H1 (cell line): ENCODE data around the gene SLC25A22. TPM values are rescaled to one million over a fixed set of nuclear protein-coding genes. Genes with fewer than 3 reads are reported as not detected.
A peak's percentile ranks its signal among the peaks of the same experiment; 100 is the strongest.

ENCODE experiments used
- CTCF ChIA-PET: fragments of 300-600 bp; sonication (Branson Sonifier 250); formaldehyde crosslinking; loops from one replicate; lab custom pipeline; 2021; ENCODE audit not compliant: partially characterized antibody; lab: Charles Lee
- POLR2A ChIA-PET: fragments of 300-600 bp; sonication (Branson Sonifier 250); formaldehyde crosslinking; loops from one replicate; lab custom pipeline; 2021; ENCODE audit warnings: inconsistent platforms; ENCODE audit not compliant: partially characterized antibody; lab: Charles Lee
- DNase-seq, 2 experiments: peaks; one replicate each; pipeline versions ENCODE4 v3.0.0 to v3.0.0-alpha.2; 2010 to 2022; ENCODE audit warnings: low spot score in 2 of 2, low read depth in 1 of 2, mixed read lengths in 1 of 2
- FAIRE-seq: peaks from 2 replicates; lab custom pipeline; 2011; peaks lifted over from hg19 to GRCh38; lab: Jason Lieb, UNC
- H2AFZ ChIP-seq: 2 replicates; pipeline ENCODE4 v1.8.1; 2012; ENCODE audit warnings: low read length, inconsistent platforms
- H2AK5ac ChIP-seq: 2 replicates; pipeline ENCODE4 v1.6.1; 2013; ENCODE audit warnings: low read depth, low read length
- H2BK120ac ChIP-seq: replicated peaks from 2 replicates; pipeline ENCODE3; 2013; ENCODE audit warnings: low read depth, low read length, inconsistent platforms
- H2BK12ac ChIP-seq: 2 replicates; pipeline ENCODE4 v1.6.1; 2013; ENCODE audit warnings: low read depth, low read length
- H2BK15ac ChIP-seq: 2 replicates; pipeline ENCODE4 v1.6.1; 2013; ENCODE audit warnings: low read length
- H2BK20ac ChIP-seq: 2 replicates; pipeline ENCODE4 v1.6.1; 2013; ENCODE audit warnings: low read length
- H2BK5ac ChIP-seq: 2 replicates; pipeline ENCODE4 v1.6.1; 2013; ENCODE audit warnings: low read depth, low read length
- H3K14ac ChIP-seq: 2 replicates; pipeline ENCODE4 v1.6.1; 2013; ENCODE audit warnings: inconsistent platforms; ENCODE audit not compliant: insufficient read length
- H3K18ac ChIP-seq: 2 replicates; pipeline ENCODE4 v1.6.1; 2013; ENCODE audit warnings: low read length; ENCODE audit errors: extremely low read depth
- H3K23ac ChIP-seq: 2 replicates; pipeline ENCODE4 v1.6.1; 2013; ENCODE audit warnings: inconsistent platforms; ENCODE audit not compliant: insufficient read length
- H3K23me2 ChIP-seq: 2 replicates; pipeline ENCODE4 v1.6.1; 2013; ENCODE audit warnings: low read depth, low read length
- H3K27ac ChIP-seq: 2 replicates; pipeline ENCODE4 v1.6.1; 2011; ENCODE audit warnings: low read depth, low read length, inconsistent platforms
- H3K27me3 ChIP-seq, 4 experiments: replicated peaks in 1 of 4; 1 replicate in 1 of 4; 2 replicates in 3 of 4; pipeline versions ENCODE4 v1.6.1 to v1.8.1; 2011 to 2013; ENCODE audit warnings: low read length in 3 of 4, mild to moderate bottlenecking in 3 of 4, inconsistent platforms in 2 of 4, mixed read lengths in 2 of 4, moderate library complexity in 1 of 4; ENCODE audit not compliant: control insufficient read depth in 3 of 4, insufficient read depth in 3 of 4; ENCODE audit errors: extremely low read depth in 1 of 4
- H3K36me3 ChIP-seq, 4 experiments: 2 replicates each; pipeline versions ENCODE4 v1.6.1 to v1.8.1; 2011 to 2013; ENCODE audit warnings: mild to moderate bottlenecking in 4 of 4, low read length in 3 of 4, moderate library complexity in 2 of 4, control low read depth in 1 of 4, inconsistent platforms in 1 of 4; ENCODE audit not compliant: insufficient read depth in 4 of 4, control insufficient read depth in 2 of 4
- H3K4ac ChIP-seq: replicated peaks from 2 replicates; pipeline ENCODE3; 2013; ENCODE audit warnings: low read length, low read depth, mixed read lengths, inconsistent platforms; ENCODE audit not compliant: insufficient read length
- H3K4me1 ChIP-seq, 4 experiments: replicated peaks in 1 of 4; 1 replicate in 1 of 4; 2 replicates in 3 of 4; pipeline versions ENCODE4 v1.6.1 to v1.8.1; 2011 to 2013; ENCODE audit warnings: low read length in 3 of 4, inconsistent platforms in 2 of 4, mixed read lengths in 1 of 4; ENCODE audit not compliant: insufficient read depth in 4 of 4, control insufficient read depth in 3 of 4
- H3K4me2 ChIP-seq, 2 experiments: 2 replicates each; pipeline versions ENCODE4 v1.6.1 to v1.8.1; 2011 to 2013; ENCODE audit warnings: low read depth in 2 of 2, low read length in 2 of 2, control low read depth in 1 of 2, inconsistent platforms in 1 of 2, mild to moderate bottlenecking in 1 of 2; ENCODE audit not compliant: insufficient read depth in 1 of 2
- H3K4me3 ChIP-seq, 4 experiments: fragments of 200-600, 300-600 bp in 1 of 4; sonication (generic), shearing (Covaris generic), sonication (Bioruptor Twin) in 1 of 4; 2 replicates each; pipeline versions ENCODE4 v1.5.1 to v1.8.1; 2011 to 2016; ENCODE audit warnings: low read length in 4 of 4, low read depth in 3 of 4, control low read depth in 2 of 4, inconsistent platforms in 2 of 4, mild to moderate bottlenecking in 2 of 4, mixed read lengths in 1 of 4, moderate library complexity in 1 of 4; ENCODE audit not compliant: insufficient read depth in 2 of 4; ENCODE audit errors: extremely low read depth in 1 of 4
- H3K56ac ChIP-seq: replicated peaks from 2 replicates; pipeline ENCODE3; 2013; ENCODE audit warnings: low read depth, mild to moderate bottlenecking, mixed read lengths, low read length, inconsistent platforms; ENCODE audit not compliant: insufficient read length
- H3K79me1 ChIP-seq: 2 replicates; pipeline ENCODE4 v1.6.1; 2013; ENCODE audit warnings: low read depth, low read length, control low read depth
- H3K79me2 ChIP-seq, 2 experiments: 2 replicates each; pipeline versions ENCODE4 v1.6.1 to v1.8.1; 2012 to 2013; ENCODE audit warnings: low read length in 2 of 2, mild to moderate bottlenecking in 2 of 2, inconsistent platforms in 1 of 2; ENCODE audit not compliant: insufficient read depth in 2 of 2, control insufficient read depth in 1 of 2
- H3K9ac ChIP-seq, 4 experiments: replicated peaks in 1 of 4; 1 replicate in 1 of 4; 2 replicates in 3 of 4; pipeline versions ENCODE4 v1.6.1 to v1.8.1; 2011 to 2013; ENCODE audit warnings: low read depth in 3 of 4, low read length in 3 of 4, control low read depth in 2 of 4, mild to moderate bottlenecking in 2 of 4, moderate library complexity in 2 of 4, inconsistent platforms in 1 of 4; ENCODE audit errors: extremely low read depth in 1 of 4
- H3K9me3 ChIP-seq, 2 experiments: 2 replicates each; pipeline versions ENCODE4 v1.6.1 to v1.8.1; 2012 to 2013; ENCODE audit warnings: mild to moderate bottlenecking in 2 of 2, moderate library complexity in 2 of 2, control low read depth in 1 of 2, inconsistent platforms in 1 of 2, low read depth in 1 of 2, low read length in 1 of 2, mixed read lengths in 1 of 2; ENCODE audit not compliant: insufficient read depth in 2 of 2
- H4K20me1 ChIP-seq, 2 experiments: replicated peaks in 1 of 2; 2 replicates each; pipeline versions ENCODE3 to v1.8.1; 2011 to 2013; ENCODE audit warnings: inconsistent platforms in 2 of 2, low read length in 2 of 2, mild to moderate bottlenecking in 1 of 2; ENCODE audit not compliant: insufficient read depth in 2 of 2, control insufficient read depth in 1 of 2
- H4K5ac ChIP-seq: 2 replicates; pipeline ENCODE4 v1.6.1; 2013; ENCODE audit warnings: low read length, low read depth, mixed read lengths, inconsistent platforms; ENCODE audit not compliant: insufficient read length
- H4K8ac ChIP-seq: 2 replicates; pipeline ENCODE4 v1.8.0; 2013; ENCODE audit warnings: mild to moderate bottlenecking, moderate library complexity, low read length, inconsistent platforms; ENCODE audit not compliant: insufficient read depth; ENCODE audit errors: extremely low read depth
- H4K91ac ChIP-seq: replicated peaks from 2 replicates; pipeline ENCODE3; 2013; ENCODE audit warnings: low read length, mixed read lengths, inconsistent platforms; ENCODE audit not compliant: insufficient read length
- CBX8 ChIP-seq: fragments of 300-800, 300-1000 bp; sonication (generic); IDR thresholded peaks from 2 replicates; pipeline ENCODE4 v1.7.1; 2016; ENCODE audit warnings: low read depth, low read length, borderline replicate concordance
- WGBS, 2 experiments: shearing (Covaris generic) in 1 of 2; methylation state at CpG; one replicate each; pipeline versions ENCODE4 v1.1.6 to v1.1.7; 2013 to 2015; ENCODE audit warnings: low lambda C conversion rate in 2 of 2, mixed read lengths in 2 of 2, inconsistent platforms in 1 of 2, low coverage in 1 of 2, missing lambda C conversion rate in 1 of 2; ENCODE audit not compliant: insufficient replicate concordance in 2 of 2, insufficient coverage in 1 of 2, insufficient read length in 1 of 2; ENCODE audit errors: extremely low coverage in 1 of 2, missing lambda C conversion rate in 1 of 2; 5-methylcytosine and 5-hydroxymethylcytosine counted together
- polyA plus RNA-seq, 7 experiments: library from polyadenylated mRNA; depleted of rRNA in 3 of 7; stranded (reverse) in 5 of 7; unstranded in 2 of 7; fragments of >200 nt in 5 of 7; fragments of 200-250 nt in 2 of 7; gene quantifications; 1 replicate in 5 of 7; 2 replicates in 1 of 7; 4 replicates in 1 of 7; pipeline versions ENCODE4 v1.2.1 to v1.2.3, GENCODE V29; 2011 to 2013; ENCODE audit warnings: missing spikeins in 2 of 7, mixed read lengths in 2 of 7
- total RNA-seq: library from RNA; stranded (reverse); fragmentation: NEBNext Ultra II Directional; extraction: Animal tissue kit (Norgen Biotek cat#: 25700); gene quantifications from 2 replicates; pipeline ENCODE4 v1.2.1, GENCODE V29; 2021

SLC25A22 gene
- total and polyA plus RNA-seq, 2 of the 8 experiments (the other 6 are each of a cell fraction or from before 2014, with no cell fraction given), result 31.5 to 48.0 TPM

DNA sequence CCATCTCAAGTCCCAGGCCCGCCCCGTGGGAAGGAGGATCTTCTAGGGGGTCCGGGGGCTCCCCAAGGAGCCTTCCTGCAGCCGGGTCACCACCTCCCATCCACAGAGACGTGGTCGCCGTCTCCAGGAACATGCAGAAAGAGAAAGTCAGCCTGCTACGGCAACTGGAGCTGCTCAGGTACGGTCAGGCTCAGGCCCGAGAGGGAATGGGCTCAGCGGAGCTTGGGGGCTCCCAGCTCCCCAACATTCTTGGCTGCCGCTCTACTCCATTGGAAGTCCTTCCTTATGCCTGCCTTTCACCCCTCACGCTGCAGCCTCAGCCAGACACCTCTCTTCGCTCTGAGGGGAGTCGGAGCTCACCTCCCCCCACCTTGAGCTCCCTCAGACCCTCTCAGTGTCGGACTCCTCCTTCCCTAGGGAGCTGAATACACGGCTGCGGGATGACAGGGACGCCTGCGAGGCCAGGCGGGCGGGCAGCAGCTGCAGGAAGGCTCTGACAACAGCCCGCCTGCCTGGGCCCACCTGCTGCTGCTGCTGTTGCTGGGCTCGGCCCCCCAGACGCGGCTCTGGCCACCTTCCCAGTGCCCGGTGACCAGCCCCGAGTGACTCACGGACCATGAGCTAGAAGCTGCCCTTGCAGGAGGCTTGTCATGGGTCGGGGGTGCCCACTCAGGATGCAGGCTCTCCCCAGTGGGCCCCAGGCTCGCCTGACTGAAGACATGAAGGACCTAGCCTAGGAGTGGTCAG, 33.2 kb upstream of the SLC25A22 start:
- Histone ChIP-seq H3K18ac (no peak overlapping the region; the same call in 1 of the 2 replicates), H3K27ac (no peak overlapping the region), H2BK12ac (peak overlapping the region; percentile 10; the same call in 1 of the 2 replicates), H4K8ac (no peak overlapping the region), H2BK5ac (no peak overlapping the region), H3K4ac (no peak overlapping the region), H3K9ac (no peak overlapping the region), H3K27me3 (peaks cover 6 to 41% (median 31%) of the 10 kb centered on the region in 4 experiments), H2AK5ac (no peak overlapping the region), H2BK15ac (peak overlapping the region; percentile 23; the same call in 1 of the 2 replicates), H3K4me2 (peak overlapping the region; percentile 84 to 98), H3K23ac (no peak overlapping the region), H4K91ac (no peak overlapping the region), H3K36me3 (no peaks in the 10 kb centered on the region), H3K79me2 (no peaks in the 10 kb centered on the region; a peak in 1 of 4 replicates), H3K23me2 (peaks cover 34% of the 10 kb centered on the region), H2AFZ (no peak overlapping the region), H4K20me1 (peaks cover 2 to 11% of the 10 kb centered on the region in 2 experiments), H3K79me1 (no peaks in the 10 kb centered on the region; the same call in 1 of the 2 replicates), H2BK20ac (no peak overlapping the region), H3K56ac (no peak overlapping the region), H3K14ac (no peak overlapping the region), H4K5ac (no peak overlapping the region), H2BK120ac (no peak overlapping the region), H3K9me3 (no peaks in the 10 kb centered on the region), H3K4me3 (peak overlapping the region in 3 of 4 experiments; percentile 14 to 74 (median 45); a peak in 4 of 8 replicates), H3K4me1 (peaks cover 0 to 54% (median 46%) of the 10 kb centered on the region in 4 experiments; a peak in 6 of 7 replicates)
- 57% methylated on average over 28 of the region's 31 CpGs; no CpG with 5 or more reads in 1 of the 2 experiments for WGBS, 2 experiments
- ChIA-PET CTCF (interaction anchor here (0.6 to 2.9 kb wide), 10 partner anchors 10 to 90 kb away, joined by 3 to 18 read pairs (median 4); partner anchors contain the start of genes PNPLA2, POLR2L and TSPAN4), POLR2A (interaction anchor here (1.0 to 53.0 kb wide), 8 partner anchors 1 to 89 kb away, joined by 3 to 1917 read pairs (median 4); partner anchors contain the start of genes CD151, CEND1, CRACR2B and PIDD1)
- DNase-seq, result no peak
- no peak for TF ChIP-seq CBX8
- no peak for FAIRE-seq
